SK-N-SH (cell line): Measurements from ENCODE around the gene DECR2. TPM values are rescaled to one million over a fixed set of nuclear protein-coding genes. Genes with fewer than 3 reads are reported as not detected.

Experiments
- CTCF ChIA-PET: fragments of 300-600, 350-600 bp; formaldehyde crosslinking; extraction: SDS; loops from one replicate; lab custom pipeline; 2021; lab: Yijun Ruan, JAX
- POLR2A ChIA-PET: fragments of 350-600 bp; sonication (Branson Sonifier 250); formaldehyde crosslinking; extraction: SDS; loops from one replicate; lab custom pipeline; 2020; ENCODE audit warnings: antibody characterized with exemption, inconsistent platforms; lab: Yijun Ruan, JAX
- DNase-seq: peaks from one replicate; pipeline ENCODE4 v3.0.0; 2012
- H2AFZ ChIP-seq: fragments of 200-600 bp; sonication (generic); 2 replicates; pipeline ENCODE4 v1.8.1; 2016; ENCODE audit warnings: antibody characterized with exemption, mild to moderate bottlenecking, low read depth
- H3F3A ChIP-seq: fragments of 200-600 bp; sonication (generic); replicated peaks from 2 replicates; pipeline ENCODE3; 2016; ENCODE audit warnings: antibody characterized with exemption, mild to moderate bottlenecking; ENCODE audit not compliant: insufficient read depth
- H3K27ac ChIP-seq, 2 experiments: fragments of 200-500 bp in 1 of 2; fragments of 200-600 bp in 1 of 2; sonication (Bioruptor generic) in 1 of 2; sonication (generic), shearing (Covaris generic) in 1 of 2; 2 replicates each; pipeline versions ENCODE4 v1.5.1 to v1.6.1; 2014 to 2016; ENCODE audit warnings: low read depth in 2 of 2, inconsistent platforms in 1 of 2, low read length in 1 of 2, mild to moderate bottlenecking in 1 of 2, mixed read lengths in 1 of 2
- H3K27me3 ChIP-seq: fragments of 200-600 bp; sonication (generic), shearing (Covaris generic); 2 replicates; pipeline ENCODE4 v1.6.1; 2016; ENCODE audit warnings: mixed run types; ENCODE audit not compliant: insufficient read depth
- H3K36me3 ChIP-seq, 2 experiments: fragments of 200-500 bp in 1 of 2; fragments of 200-600 bp in 1 of 2; sonication (Bioruptor generic) in 1 of 2; sonication (generic) in 1 of 2; replicated peaks in 1 of 2; 2 replicates each; pipeline versions ENCODE3 to v1.5.1; 2014 to 2016; ENCODE audit warnings: low read length in 1 of 2, mild to moderate bottlenecking in 1 of 2; ENCODE audit not compliant: insufficient read depth in 2 of 2, control insufficient read depth in 1 of 2
- H3K4me1 ChIP-seq, 2 experiments: fragments of 200-500 bp in 1 of 2; fragments of 200-600 bp in 1 of 2; sonication (Bioruptor generic) in 1 of 2; sonication (generic), shearing (Covaris generic) in 1 of 2; 2 replicates each; pipeline versions ENCODE4 v1.5.1 to v1.6.1; 2014 to 2016; ENCODE audit warnings: low read depth in 1 of 2, low read length in 1 of 2, mixed run types in 1 of 2; ENCODE audit not compliant: insufficient read depth in 2 of 2, control insufficient read depth in 1 of 2
- H3K4me2 ChIP-seq: fragments of 200-600 bp; sonication (generic), shearing (Covaris generic); 2 replicates; pipeline ENCODE4 v1.6.1; 2017; ENCODE audit warnings: mixed run types
- H3K4me3 ChIP-seq, 2 experiments: fragments of 200-500 bp in 1 of 2; fragments of 200-600 bp in 1 of 2; sonication (Bioruptor generic) in 1 of 2; sonication (generic), shearing (Covaris generic) in 1 of 2; 2 replicates each; pipeline versions ENCODE4 v1.5.1 to v1.8.1; 2014 to 2016; ENCODE audit warnings: low read depth in 2 of 2, inconsistent platforms in 1 of 2, low read length in 1 of 2, mild to moderate bottlenecking in 1 of 2, mixed read lengths in 1 of 2, moderate library complexity in 1 of 2
- H3K79me2 ChIP-seq: fragments of 200-600 bp; sonication (generic); 2 replicates; pipeline ENCODE4 v1.8.1; 2017; ENCODE audit warnings: mild to moderate bottlenecking; ENCODE audit not compliant: insufficient read depth
- H3K9ac ChIP-seq: fragments of 200-600 bp; sonication (generic); 2 replicates; pipeline ENCODE4 v1.6.1; 2017; ENCODE audit warnings: mixed run types
- H3K9me2 ChIP-seq: fragments of 200-600 bp; sonication (generic); 2 replicates; pipeline ENCODE4 v1.6.1; 2017; ENCODE audit warnings: mixed run types
- H3K9me3 ChIP-seq: fragments of 200-600 bp; sonication (generic); 2 replicates; pipeline ENCODE4 v1.6.1; 2017; ENCODE audit warnings: mixed run types, mild to moderate bottlenecking, moderate library complexity
- H4K20me1 ChIP-seq: fragments of 200-600 bp; sonication (generic); 2 replicates; pipeline ENCODE4 v1.6.1; 2017; ENCODE audit warnings: mild to moderate bottlenecking, mixed run types; ENCODE audit not compliant: insufficient read depth
- ELF1 ChIP-seq: IDR thresholded peaks from 2 replicates; pipeline ENCODE4 v1.4.0; 2012
- EZH2phosphoT487 ChIP-seq: fragments of 200-600 bp; sonication (generic); IDR thresholded peaks from 2 replicates; pipeline ENCODE4 v1.6.1; 2017; ENCODE audit warnings: low read depth, mixed run types, mild to moderate bottlenecking, antibody characterized with exemption, moderate library complexity, borderline replicate concordance
- FOXM1 ChIP-seq: IDR thresholded peaks from 2 replicates; pipeline ENCODE4 v1.4.0; 2012; ENCODE audit warnings: low read depth, mild to moderate bottlenecking
- GABPA ChIP-seq: IDR thresholded peaks from 2 replicates; pipeline ENCODE4 v1.4.0; 2012; ENCODE audit warnings: low read depth, mild to moderate bottlenecking
- NFIC ChIP-seq: IDR thresholded peaks from 2 replicates; pipeline ENCODE4 v1.4.0; 2012; ENCODE audit warnings: borderline replicate concordance
- RAD21 ChIP-seq: IDR thresholded peaks from 2 replicates; pipeline ENCODE4 v1.6.1; 2012; ENCODE audit warnings: mild to moderate bottlenecking, low read length
- RFX5 ChIP-seq: IDR thresholded peaks from 2 replicates; pipeline ENCODE4 v1.6.1; 2012; ENCODE audit warnings: mild to moderate bottlenecking, improper control_type of control experiment, low read length
- SMC3 ChIP-seq: IDR thresholded peaks from 2 replicates; pipeline ENCODE4 v1.6.1; 2012; ENCODE audit warnings: low read depth, low read length, improper control_type of control experiment
- TCF12 ChIP-seq: IDR thresholded peaks from 2 replicates; pipeline ENCODE4 v1.4.0; 2012
- WGBS: methylation state at CpG from one replicate; pipeline ENCODE4 v1.1.6; 2017; ENCODE audit warnings: low lambda C conversion rate; 5-methylcytosine and 5-hydroxymethylcytosine counted together
- polyA plus RNA-seq, 3 experiments: library from polyadenylated mRNA; depleted of rRNA; stranded (reverse); fragments of >200 nt; gene quantifications; 2 replicates each; pipeline ENCODE4 v1.2.3, GENCODE V29; 2012
- TF ChIP-seq, protein P1 (sequence below): IDR thresholded peaks from 2 replicates; pipeline ENCODE4 v1.6.1; 2012; ENCODE audit warnings: mild to moderate bottlenecking, low read depth, low read length, moderate library complexity
- TF ChIP-seq, protein P2 (sequence below): IDR thresholded peaks from 2 replicates; pipeline ENCODE4; 2012

The DECR2 gene
- polyA plus RNA-seq, 1 of the 3 experiments (the other 2 are of a cell fraction), result 53.0 TPM

DNA sequence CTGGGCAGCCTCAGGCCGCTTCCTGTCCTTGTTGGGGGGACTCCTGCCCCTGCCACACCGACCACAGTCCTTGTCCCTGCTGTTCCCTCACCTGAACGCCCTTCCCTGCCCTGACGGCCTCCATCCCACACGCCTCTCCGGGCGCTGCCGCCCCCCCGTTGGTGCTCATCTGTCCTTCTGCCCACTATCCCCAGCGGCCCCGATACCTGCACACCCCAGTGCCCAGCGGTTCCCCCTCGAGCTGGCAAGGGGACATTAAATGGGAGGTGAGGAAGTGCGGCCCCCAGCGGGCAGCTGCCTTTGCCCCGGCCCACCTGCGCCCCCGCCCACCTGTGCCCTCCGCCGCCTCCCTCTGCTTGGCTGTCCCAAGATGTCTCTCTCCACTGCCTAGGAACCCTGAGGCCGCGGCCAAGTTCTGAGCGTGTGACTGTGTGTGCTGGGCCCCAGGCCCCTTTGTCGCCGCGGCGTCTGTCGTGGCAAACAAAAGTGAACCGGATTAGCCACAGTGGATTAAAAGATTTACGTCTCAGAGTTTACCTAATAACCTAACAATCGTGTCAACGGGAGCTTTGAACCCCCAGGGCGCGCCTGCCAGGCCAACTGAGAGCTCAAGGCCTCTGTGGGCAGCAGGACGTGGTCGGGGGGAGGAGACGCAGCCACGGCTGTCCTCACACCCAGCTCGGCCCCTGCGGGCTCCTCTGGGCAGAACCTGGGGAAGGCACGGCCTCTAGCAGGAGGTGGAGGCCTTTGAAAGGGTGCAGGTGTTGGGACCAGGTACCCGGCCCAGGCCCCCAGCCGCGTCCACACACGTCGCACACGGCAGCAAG, 41.6 kb upstream of the DECR2 start:
- Histone ChIP-seq H3K27ac (no peak overlapping the region), H3K27me3 (no peaks in the 10 kb centered on the region), H3K9me3 (no peaks in the 10 kb centered on the region), H3K79me2 (no peaks in the 10 kb centered on the region), H3K4me2 (no peak overlapping the region), H4K20me1 (no peaks in the 10 kb centered on the region), H3F3A (no peaks in the 10 kb centered on the region), H2AFZ (no peak overlapping the region), H3K9me2 (no peaks in the 10 kb centered on the region), H3K4me3 (no peak overlapping the region)
- DNase-seq, result no peak
- CTCF ChIA-PET, result interaction anchor here (0.6 to 4.8 kb wide), 4 partner anchors 169 to 697 kb away, joined by 3 to 74 read pairs (median 20); partner anchors contain the start of gene HBQ1
- no peak for TF ChIP-seq GABPA
- no peak for TF ChIP-seq ELF1
- TF ChIP-seq, protein P1, sequence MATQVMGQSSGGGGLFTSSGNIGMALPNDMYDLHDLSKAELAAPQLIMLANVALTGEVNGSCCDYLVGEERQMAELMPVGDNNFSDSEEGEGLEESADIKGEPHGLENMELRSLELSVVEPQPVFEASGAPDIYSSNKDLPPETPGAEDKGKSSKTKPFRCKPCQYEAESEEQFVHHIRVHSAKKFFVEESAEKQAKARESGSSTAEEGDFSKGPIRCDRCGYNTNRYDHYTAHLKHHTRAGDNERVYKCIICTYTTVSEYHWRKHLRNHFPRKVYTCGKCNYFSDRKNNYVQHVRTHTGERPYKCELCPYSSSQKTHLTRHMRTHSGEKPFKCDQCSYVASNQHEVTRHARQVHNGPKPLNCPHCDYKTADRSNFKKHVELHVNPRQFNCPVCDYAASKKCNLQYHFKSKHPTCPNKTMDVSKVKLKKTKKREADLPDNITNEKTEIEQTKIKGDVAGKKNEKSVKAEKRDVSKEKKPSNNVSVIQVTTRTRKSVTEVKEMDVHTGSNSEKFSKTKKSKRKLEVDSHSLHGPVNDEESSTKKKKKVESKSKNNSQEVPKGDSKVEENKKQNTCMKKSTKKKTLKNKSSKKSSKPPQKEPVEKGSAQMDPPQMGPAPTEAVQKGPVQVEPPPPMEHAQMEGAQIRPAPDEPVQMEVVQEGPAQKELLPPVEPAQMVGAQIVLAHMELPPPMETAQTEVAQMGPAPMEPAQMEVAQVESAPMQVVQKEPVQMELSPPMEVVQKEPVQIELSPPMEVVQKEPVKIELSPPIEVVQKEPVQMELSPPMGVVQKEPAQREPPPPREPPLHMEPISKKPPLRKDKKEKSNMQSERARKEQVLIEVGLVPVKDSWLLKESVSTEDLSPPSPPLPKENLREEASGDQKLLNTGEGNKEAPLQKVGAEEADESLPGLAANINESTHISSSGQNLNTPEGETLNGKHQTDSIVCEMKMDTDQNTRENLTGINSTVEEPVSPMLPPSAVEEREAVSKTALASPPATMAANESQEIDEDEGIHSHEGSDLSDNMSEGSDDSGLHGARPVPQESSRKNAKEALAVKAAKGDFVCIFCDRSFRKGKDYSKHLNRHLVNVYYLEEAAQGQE, result no peak
- TF ChIP-seq RFX5, result no peak
- TF ChIP-seq, protein P2, sequence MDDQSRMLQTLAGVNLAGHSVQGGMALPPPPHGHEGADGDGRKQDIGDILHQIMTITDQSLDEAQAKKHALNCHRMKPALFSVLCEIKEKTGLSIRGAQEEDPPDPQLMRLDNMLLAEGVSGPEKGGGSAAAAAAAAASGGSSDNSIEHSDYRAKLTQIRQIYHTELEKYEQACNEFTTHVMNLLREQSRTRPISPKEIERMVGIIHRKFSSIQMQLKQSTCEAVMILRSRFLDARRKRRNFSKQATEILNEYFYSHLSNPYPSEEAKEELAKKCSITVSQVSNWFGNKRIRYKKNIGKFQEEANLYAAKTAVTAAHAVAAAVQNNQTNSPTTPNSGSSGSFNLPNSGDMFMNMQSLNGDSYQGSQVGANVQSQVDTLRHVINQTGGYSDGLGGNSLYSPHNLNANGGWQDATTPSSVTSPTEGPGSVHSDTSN, result no peak
- no peak for TF ChIP-seq NFIC
- TF ChIP-seq TCF12, result no peak
- TF ChIP-seq, all 33 proteins: peak for 0
- Histone ChIP-seq H3K9ac (no peak overlapping the region), H3K4me1 (peaks cover 0 to 18% of the 10 kb centered on the region in 2 experiments; a peak in 1 of 4 replicates), H3K36me3 (no peaks in the 10 kb centered on the region)
- POLR2A ChIA-PET, result no interaction called here
- WGBS, result 86% methylated on average over 42 of the region's 47 CpGs

DNA sequence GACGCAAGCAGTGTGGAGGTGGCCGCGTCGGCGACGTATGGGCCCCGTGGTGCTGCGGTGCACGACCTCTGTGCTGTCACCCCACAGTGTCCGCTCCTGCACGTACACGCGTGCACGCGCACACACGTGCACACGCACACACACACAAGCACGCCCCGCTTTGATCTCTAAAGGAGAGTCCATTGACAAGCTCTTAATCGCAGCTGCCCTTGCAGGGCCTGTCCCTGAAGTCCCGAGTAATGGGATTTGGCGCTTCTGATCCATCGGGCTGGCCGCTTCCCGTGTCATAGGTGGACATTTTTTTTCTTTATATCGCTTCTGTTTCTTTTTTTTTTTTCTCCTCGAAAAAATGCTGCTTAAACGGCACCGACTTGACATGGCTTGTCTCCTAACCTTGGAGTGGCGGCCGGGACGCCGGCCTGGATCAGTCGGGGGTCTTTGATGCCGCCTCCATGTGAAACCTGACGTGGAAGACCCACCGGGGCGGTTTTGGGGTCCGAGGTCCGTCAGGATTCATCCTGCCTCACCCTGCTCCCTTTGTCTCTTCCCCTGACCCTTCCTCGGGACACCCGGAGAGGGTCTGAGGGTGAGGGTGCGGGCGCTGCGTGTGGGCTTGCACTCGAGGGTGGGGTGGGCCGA, 40.9 kb upstream of the DECR2 start:
- no peaks in the 10 kb centered on the region for H3K9me3 ChIP-seq
- H3K4me1 ChIP-seq, result peaks cover 0 to 18% of the 10 kb centered on the region in 2 experiments; a peak in 1 of 4 replicates
- TF ChIP-seq SMC3 (no peak), RAD21 (no peak), ELF1 (no peak), EZH2phosphoT487 (no peak), FOXM1 (no peak)
- TF ChIP-seq, protein P2, result no peak
- DNase-seq, result no peak
- no peak overlapping the region for H2AFZ ChIP-seq
- H3K27me3 ChIP-seq, result no peaks in the 10 kb centered on the region
- H4K20me1 ChIP-seq, result no peaks in the 10 kb centered on the region
- POLR2A ChIA-PET, result no interaction called here
- no peak overlapping the region for H3K4me3 ChIP-seq
- H3K36me3 ChIP-seq, result no peaks in the 10 kb centered on the region
- CTCF ChIA-PET, result interaction anchor here (0.6 to 4.8 kb wide), 12 partner anchors 62 to 696 kb away, joined by 3 to 74 read pairs (median 12); partner anchors contain the start of gene HBQ1
- H3K27ac ChIP-seq, result no peak overlapping the region
- no peak overlapping the region for H3K9ac ChIP-seq
- H3K4me2 ChIP-seq, result no peak overlapping the region
- H3K79me2 ChIP-seq, result no peaks in the 10 kb centered on the region
- no peaks in the 10 kb centered on the region for H3K9me2 ChIP-seq
- peaks cover 1% of the 10 kb centered on the region for H3F3A ChIP-seq
- WGBS, result 91% methylated on average over 40 of the region's 47 CpGs
